Central memory CD4-positive, alpha-beta T cell (primary cell): ENCODE results near the gene MARK2.
"Not testable (repeated sequence)": the region's sequence is repeated elsewhere in the genome, so short reads cannot be mapped to it uniquely, and the experiment has no call there.

Source experiments
- DNase-seq: peaks from one replicate; pipeline ENCODE4 v3.0.0; 2022
- total RNA-seq, 3 experiments: gene quantifications; one replicate each; lab custom pipeline; 2026; lab: John Stamatoyannopoulos, UW

MARK2 gene
- total RNA-seq: 43.3 to 79.3 (median 67.8) reads per million in 3 experiments

- peak; percentile 99 for DNase-seq
Observed at GRCh38 chr11:63838678-63839507, at the start of gene MARK2. TSS of gene MARK2 (plus strand) at chr11:63839110. CDS start at chr11:63839507, 397 bp downstream.

GRCh38 chr11:63791495-63792167, 47.3 kb upstream of the MARK2 start:
- no peak for DNase-seq

GRCh38 chr11:63793161-63793560, 45.7 kb upstream of the MARK2 start:
- no peak for DNase-seq

- DNase-seq: no peak
Observed at GRCh38 chr11:63795066-63795465, 43.8 kb upstream of the MARK2 start.

GRCh38 chr11:63800921-63801320, 38.0 kb upstream of the MARK2 start:
- DNase-seq: no peak

GRCh38 chr11:63802637-63803414, 36.1 kb upstream of the MARK2 start:
- DNase-seq: no peak

GRCh38 chr11:63804259-63804658, 34.7 kb upstream of the MARK2 start:
- no peak for DNase-seq

- DNase-seq: no peak
Observed at GRCh38 chr11:63805844-63806415, 33.0 kb upstream of the MARK2 start.

- not testable (repeated sequence) for DNase-seq
Observed at GRCh38 chr11:63810383-63810782, 28.5 kb upstream of the MARK2 start.

GRCh38 chr11:63811522-63811921, 27.4 kb upstream of the MARK2 start:
- DNase-seq: no peak

- DNase-seq: peak; percentile 60
Observed at GRCh38 chr11:63813035-63813562, 25.8 kb upstream of the MARK2 start, which contains the start of gene SPINDOC. TSS of gene SPINDOC (plus strand) at chr11:63813456. CDS start at chr11:63813687, 231 bp downstream.

- peak; percentile 6 for DNase-seq
Observed at GRCh38 chr11:63813563-63814382, 25.1 kb upstream of the MARK2 start.

- DNase-seq: no peak
Observed at GRCh38 chr11:63814383-63814736, 24.6 kb upstream of the MARK2 start.

GRCh38 chr11:63816166-63816565, 22.7 kb upstream of the MARK2 start:
- DNase-seq: no peak

- no peak for DNase-seq
Observed at GRCh38 chr11:63816732-63817131, 22.2 kb upstream of the MARK2 start.

GRCh38 chr11:63817758-63818498, 21.0 kb upstream of the MARK2 start:
- DNase-seq: no peak

GRCh38 chr11:63818609-63819008, 20.3 kb upstream of the MARK2 start:
- no peak for DNase-seq

GRCh38 chr11:63821411-63821810, 17.5 kb upstream of the MARK2 start:
- DNase-seq: no peak

GRCh38 chr11:63826471-63827190, 12.3 kb upstream of the MARK2 start:
- no peak for DNase-seq

GRCh38 chr11:63829823-63830489, 9.0 kb upstream of the MARK2 start:
- DNase-seq: no peak
